HG03460 (cell line): Measurements from ENCODE around the gene ITPA.

Experiments
- ATAC-seq: cut with Tn5 transposase; IDR thresholded peaks from one replicate; pipeline ENCODE4 v1.9.1; 2021; ENCODE audit not compliant: unreplicated experiment

ITPA gene

GRCh38 chr20:3227506-3227905, 18.2 kb downstream of the ITPA start:
- no peak for ATAC-seq

DNA sequence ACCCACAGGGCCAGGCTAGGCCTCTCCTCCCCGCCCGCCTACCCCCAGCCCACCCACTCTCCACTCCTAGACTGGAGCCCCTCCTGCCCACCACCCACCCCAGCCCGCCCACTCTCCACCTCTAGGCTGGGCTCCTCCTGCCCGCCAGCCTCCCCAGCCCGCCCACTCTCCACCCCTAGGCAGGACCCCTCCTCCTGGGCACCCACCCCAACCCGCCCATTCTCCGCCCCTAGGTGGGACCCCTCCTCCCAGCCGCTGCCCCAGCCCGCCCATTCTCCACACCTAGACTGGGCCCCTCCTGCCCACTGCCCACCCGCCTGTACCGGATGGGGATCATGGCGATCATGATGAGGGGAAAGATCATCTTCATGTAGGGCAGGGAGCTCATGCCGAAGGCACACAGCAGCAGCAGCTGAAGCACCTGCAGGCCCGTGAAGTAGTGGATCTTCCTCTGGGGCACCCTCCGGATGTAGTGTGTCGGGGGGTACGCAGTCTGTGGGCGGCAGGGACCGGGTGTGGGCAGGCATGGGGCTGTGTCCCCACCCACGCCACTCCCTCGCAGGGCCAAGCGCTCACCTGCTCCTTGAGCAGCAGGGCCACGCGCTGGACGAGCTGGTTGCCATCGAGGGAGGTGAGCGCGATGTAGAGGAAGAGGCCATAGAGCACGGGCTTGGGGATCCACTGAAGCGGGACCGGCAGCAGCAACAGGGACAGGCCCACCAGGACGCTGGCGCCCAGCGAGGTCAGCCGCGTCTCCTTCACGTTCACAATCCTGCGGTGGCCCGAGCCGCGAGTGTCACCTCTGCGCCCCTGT, 18.8 kb downstream of the ITPA start:
- ATAC-seq = no peak

DNA sequence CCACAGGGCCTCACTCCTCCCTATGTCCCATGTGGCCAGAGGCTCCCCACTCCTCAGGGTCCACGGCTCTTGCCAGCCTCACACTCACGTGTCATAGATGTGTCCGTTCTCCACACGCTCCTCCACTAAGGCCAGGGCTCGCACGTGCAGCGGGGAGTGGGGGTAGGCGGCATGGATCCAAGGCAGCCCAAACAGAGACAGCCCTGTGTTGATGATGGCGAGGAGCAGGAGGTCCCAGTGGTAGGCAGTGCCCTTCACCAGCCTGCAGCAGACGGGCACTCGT, 19.4 kb downstream of the ITPA start:
- no peak for ATAC-seq

DNA sequence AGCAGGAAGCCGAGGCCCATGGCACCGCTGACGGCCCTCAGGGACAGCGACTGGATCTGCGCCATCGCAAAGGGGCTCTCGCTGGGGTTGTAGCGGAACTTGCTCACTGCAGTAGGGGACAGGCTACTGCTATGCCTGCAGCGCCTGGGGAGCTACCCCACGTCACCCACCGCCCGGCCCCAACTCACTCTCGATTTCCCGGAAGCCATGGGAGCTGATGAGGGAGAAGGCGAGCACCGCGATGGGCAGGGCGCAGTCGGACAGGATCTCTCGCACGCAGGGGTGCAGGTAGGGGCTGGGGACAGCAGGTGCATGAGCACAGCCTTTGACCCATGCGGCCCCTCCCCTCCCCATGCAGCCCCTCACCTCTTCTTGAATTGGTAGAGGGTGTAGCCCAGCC, 19.9 kb downstream of the ITPA start:
- ATAC-seq = no peak

- no peak for ATAC-seq
These were observed 20.5 kb downstream of the ITPA start for GRCh38 chr20:3229798-3230197.

- no peak for ATAC-seq
These were observed 21.8 kb downstream of the ITPA start for GRCh38 chr20:3231116-3231515.

DNA sequence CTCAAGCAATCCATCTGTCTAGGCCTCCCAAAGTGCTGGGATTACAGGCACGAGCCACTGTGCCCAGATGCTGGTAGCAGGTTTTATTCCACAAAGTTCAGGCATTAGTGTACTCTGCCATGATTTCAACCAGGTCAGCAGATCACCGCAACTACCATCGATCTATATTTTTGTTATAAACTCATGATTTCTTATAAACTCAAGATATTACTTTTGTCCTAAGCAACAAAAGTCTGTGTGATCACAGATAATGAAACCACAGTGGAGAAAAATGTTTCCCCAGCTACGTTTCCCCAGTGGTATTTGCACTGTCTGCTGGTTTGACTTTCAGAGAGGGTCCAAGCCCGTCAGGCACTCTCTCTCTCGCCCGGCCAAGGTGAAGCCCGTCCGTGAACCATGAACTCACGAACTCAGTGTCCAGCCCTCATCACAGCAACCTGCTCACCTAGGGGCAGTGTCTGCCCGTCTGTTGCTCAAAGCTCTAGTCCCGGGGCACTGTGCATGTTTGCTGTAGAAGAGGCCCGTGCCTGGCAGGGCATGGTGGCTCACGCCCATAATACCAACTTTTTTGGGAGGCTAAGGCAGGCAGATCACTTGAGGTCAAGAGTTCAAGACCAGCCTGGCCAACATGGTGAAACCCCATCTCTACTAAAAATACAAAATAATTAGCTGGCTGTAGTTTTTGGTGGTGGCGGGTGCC, 22.7 kb downstream of the ITPA start:
- ATAC-seq = no peak

- no peak for ATAC-seq
These were observed 24.1 kb downstream of the ITPA start for GRCh38 chr20:3233131-3233990.

DNA sequence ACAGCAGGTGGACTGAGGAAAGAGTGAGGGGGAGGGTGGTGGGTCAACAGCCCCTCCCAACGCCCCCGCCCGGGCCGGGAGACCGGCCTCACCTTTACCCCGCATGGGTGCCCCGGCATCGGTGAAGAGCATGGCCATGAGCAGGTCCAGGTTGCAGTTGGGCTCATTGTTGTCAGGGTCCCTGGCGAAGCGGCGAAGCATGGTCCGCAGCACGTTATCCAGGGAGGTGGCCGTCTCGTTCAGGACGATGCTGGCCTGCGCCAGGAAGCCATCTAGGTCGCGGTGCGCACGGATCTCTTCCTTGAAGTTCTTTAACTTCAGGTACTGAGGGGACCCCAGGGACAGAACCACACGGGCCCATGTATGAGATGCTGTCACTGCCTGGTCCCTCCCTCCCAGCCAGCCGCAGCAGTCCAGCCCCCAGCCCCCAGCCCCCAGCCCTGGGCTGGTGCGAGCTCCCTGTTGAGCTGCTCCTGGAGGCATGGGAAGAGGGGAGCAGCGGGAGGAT, 24.7 kb downstream of the ITPA start:
- ATAC-seq = no peak

DNA sequence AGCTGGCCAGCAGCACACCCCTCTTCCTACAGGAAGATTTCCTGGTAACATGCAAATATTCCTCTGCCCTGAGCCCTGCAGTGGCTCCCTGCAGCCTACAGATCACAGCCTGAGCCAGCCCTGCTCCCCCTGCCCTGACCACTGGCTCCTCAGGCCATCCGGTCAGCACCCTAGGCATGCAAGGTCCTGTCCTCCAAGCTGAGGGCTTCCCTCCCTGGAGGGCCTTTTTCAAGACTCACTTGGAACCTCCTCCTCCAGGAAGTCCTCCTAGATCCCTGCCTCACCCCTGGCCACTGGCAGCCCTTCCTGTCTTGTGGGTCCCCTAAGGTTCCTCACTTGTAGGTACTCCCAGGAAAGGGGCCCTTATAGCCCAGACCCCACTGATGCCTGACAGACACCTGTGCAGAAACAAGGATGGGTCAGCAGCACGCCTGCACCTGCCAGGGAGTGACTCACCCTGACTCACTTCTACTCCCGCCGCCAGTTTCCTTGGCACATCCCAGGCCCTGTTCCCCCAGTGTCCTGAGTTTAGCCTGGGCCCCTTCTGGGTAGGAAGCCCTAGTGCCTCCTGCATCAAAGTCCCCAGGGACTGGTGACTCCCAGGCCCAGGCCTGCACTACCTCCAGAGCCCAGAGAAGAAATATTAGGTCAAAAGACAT, 26.5 kb downstream of the ITPA start:
- ATAC-seq = no peak

GRCh38 chr20:3237011-3237957, 28.0 kb downstream of the ITPA start:
- no peak for ATAC-seq

DNA sequence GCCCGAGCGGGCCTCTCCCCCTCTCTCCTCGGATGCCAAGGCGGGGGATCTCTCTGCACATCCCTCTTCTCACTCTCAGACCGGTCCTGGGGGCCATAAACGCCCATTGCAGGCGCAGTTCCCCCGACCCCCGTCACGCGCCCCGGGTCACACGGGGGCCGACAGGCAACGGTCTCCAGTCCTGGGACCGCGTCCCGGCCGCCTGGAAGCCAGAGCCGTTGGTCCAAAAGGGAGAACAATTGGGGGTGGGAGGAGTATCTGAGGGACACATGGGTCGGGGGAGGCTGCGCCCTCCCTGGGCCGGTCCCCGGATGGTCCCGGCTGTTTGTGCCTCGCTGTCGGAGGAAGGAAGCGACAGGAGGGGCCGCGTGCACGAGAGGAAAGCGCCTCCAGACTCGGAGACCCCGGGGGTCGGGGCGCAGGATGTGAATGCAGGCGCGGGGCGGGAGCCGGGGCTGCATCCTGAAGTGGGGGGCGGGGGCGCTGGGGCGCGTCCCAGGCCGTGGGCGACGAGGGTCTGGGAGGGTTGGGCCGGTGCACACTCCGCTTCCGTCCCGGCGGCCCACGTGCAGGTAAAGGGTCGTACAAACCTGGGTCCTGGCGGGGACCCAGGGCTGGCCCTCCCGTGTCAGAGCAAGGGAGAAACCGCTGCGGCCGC, 28.8 kb downstream of the ITPA start:
- no peak for ATAC-seq

GRCh38 chr20:3238616-3239025, 29.3 kb downstream of the ITPA start:
- ATAC-seq = no peak

DNA sequence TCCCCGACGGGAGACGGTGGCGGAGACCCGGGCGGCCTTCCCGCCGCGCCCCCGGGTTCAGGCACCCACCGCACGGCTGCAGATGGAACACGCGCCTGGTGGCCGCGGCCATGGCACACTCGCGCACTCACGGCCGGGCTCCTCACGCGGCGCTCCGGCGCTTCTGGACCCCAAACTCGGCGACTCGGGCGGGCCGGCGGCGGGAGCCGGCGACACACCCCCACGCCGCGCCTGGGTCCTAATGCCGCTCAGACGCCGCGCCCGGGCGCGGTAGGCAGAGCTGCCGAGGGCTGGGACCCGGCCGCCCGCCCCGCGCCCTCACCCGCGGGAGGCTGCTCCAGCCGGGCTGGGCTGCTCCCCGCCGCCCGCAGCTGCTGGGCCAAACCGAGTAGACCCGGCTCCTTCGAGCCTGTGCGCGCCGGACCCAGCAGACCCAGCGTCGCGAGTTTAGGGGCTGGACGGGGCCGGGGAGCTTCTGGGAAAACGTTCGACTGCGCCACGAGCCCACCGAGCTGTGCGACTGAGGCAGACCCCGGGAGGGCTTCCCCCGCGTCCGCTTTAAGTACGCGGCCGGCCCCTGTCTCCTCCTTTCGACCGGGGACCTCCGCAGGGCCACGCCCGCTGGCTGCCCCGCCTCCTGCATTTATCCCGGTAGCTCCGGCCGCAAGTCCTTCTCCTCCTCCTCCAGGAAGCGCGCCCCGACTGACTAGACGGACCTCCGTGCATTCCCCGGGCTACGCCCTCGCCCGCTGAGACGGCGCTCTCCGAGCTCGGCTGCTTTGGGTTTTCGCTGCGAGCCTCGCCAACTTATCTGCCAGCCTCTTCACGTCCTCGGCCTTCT, 29.9 kb downstream of the ITPA start, which contains the start of gene SLC4A11:
TSS of gene SLC4A11 (minus strand) at position 165 of the 841 bp plus-strand sequence. CDS start at position 112, 53 bp downstream.
- ATAC-seq = no peak

GRCh38 chr20:3239867-3240775, 30.8 kb downstream of the ITPA start:
- no peak for ATAC-seq

DNA sequence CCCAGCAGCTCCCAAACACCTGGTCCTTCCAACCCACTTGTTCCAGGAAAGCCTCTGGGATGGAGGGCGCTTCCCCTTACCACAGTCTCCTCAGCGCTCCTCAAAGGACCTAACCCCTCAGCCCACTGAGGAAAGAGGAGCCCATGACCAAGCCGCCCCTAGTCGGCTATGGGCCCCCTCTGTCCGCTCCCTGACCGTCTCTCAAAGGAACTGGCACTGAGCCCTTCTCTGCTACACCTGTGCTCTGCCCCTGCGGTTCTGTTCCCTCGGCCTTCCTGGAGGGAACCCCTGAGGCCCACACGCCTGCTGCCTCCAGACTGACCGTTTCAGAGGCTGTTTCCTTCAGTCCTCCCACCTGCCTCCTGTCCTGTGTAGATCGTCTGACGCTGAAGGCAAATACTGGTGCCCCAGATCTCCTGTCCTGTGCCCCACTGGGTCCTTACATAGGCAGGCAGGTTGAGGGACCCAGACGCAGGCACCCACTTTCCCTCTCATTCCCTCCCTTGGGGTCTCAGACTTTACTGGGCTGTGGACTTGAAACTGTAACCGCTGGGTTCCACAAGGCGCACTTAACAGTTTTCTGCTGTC, 31.6 kb downstream of the ITPA start:
- no peak for ATAC-seq

- no peak for ATAC-seq
These were observed 32.9 kb downstream of the ITPA start for GRCh38 chr20:3242172-3242692.
